Putamen (tissue), 1 donor: ENCODE measurements around the gene RPN1.

Source experiments
- DNase-seq: peaks from one replicate; pipeline ENCODE4 v3.0.0-alpha.2; 2016; ENCODE audit warnings: low spot score

RPN1 gene

GRCh38 chr3:128578346-128578745 is 72.3 kb downstream of the RPN1 start:
- DNase-seq = no peak

DNA sequence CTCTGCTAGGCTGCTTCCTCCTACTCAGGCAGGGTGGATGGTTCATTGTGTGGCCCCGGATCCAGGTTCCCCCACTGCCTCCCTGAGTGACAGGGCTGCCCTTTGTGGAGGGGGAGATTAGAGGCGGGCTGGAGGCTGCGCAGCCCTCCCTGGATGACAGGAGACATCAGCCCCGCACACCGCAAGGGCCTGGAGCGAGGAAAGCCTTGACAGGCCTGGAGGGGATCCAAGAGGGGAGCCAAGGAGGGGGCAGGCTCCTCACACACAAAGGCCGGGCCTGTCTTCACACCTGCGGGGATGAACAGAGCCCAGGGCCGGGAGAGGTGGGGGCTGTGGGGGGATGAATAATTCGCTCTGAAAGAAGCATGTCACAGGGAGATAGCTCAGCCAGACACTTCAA is 72.9 kb downstream of the RPN1 start:
- DNase-seq = no peak

DNA sequence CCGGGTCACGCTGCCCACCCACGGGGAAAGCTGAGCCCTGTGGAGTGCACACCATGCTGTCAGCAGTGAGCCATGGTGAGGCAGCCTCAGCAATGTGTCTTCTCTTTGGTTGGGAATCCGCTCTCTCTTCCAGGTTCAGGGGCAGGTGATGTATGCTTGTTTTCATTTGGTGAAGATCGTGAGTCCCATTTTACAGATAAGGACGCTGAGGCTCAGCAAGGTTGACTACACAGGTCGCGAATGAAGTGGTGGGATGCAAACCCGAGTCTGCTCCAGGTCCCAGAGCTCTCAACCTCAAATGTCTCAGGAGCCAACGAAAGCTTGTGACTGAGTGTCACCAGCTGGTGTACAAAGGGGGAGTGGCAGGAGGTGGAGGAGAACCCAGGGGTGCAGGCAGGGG is 74.3 kb downstream of the RPN1 start:
- DNase-seq = no peak

DNA sequence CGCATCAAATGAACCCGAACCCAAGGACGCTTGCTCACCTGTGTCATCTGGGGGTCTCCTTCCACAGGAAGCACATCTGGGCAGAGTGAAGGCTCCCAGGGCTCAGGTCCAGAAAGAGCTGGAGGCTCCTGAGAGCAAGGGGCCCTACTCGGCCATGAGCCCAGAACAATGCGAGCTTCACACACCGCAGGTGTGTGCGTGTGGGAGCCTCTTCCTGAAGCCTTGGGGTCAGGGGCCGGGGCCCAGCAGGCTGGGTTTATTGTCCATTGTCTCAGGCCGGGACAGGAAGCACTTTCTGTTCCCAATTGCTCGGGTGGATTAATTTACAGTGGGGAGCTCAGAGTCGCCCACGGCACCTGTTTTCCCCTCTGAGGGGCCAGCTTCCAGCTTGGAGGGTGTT is 74.8 kb downstream of the RPN1 start:
- no peak for DNase-seq

- DNase-seq = no peak
Observed at GRCh38 chr3:128573707-128574162, 76.9 kb downstream of the RPN1 start.

DNA sequence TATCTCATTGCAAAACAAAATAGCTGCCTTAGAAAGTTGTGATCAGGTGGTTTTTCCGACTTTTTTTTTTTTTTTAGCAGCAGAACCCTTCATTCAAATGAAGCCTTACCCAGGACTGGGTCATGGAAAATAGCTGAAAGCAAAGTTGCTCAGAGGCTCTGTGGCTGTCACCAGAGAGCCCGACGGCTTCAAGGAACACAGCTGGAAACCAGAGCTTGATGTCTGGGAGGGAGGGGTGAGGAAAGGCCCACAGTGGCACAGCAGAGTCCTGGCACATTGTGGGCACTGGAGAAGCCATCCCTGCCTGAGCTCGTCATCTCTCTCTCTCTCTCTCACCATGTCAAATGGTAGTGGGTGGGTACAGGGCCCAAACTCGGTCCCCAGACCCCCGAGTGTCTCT is 77.5 kb downstream of the RPN1 start:
- DNase-seq = no peak

DNA sequence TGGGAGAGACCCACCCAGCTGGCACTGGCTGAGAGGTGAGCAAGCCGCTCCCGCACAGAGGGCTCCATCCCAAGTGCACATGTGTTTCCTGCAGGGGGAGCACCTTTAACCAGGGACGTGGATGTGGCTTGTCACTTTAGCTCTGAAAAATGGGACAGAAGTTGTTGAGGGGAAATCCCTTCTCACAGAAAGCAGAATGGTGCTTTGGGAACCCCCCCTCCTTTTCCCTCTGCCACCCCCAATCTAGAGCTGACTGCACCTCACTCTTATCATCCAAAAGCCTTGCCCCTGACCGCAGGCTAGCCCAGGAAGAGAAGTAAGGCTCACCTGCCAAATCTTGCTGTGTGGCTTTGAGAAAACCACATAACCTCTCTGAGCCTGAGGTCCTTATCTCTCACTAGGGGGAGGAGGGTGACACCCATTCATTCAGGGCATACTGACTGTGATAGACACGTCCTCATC is 77.9 kb downstream of the RPN1 start:
- no peak for DNase-seq

- DNase-seq = no peak
Observed at GRCh38 chr3:128572013-128572412, 78.6 kb downstream of the RPN1 start.
